D721Med (cell line): ENCODE measurements around the gene BBIP1.

ENCODE experiments used
- DNase-seq: peaks from one replicate; pipeline ENCODE4 v3.0.0; 2011; ENCODE audit warnings: low spot score; ENCODE audit not compliant: insufficient read length
- FAIRE-seq: peaks from 2 replicates; lab custom pipeline; 2011; peaks lifted over from hg19 to GRCh38; lab: Jason Lieb, UNC
- TF ChIP-seq, protein P1 (sequence below): IDR thresholded peaks from 2 replicates; pipeline ENCODE4 v1.5.1; 2012; ENCODE audit warnings: mild to moderate bottlenecking, control low read depth; ENCODE audit not compliant: insufficient read depth; ENCODE audit errors: missing control alignments

The BBIP1 gene

DNA sequence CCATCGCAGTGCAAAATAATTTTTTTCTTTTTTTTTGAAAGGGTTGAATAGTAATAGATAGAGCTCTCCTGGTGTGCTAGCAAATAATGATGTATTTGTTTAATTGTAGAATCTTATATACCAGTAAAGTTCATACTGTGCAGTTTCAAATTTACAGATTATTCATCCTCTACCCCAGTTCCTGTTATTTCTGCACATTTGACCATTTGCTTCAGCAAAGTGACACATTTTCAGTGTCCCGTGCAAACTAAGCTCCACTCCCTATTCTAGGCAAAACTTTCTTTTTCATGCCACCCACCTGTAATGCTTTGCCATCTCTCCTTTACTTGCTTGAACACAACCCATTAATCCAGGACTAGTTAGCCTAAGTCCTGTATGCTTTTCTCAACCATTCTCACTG, 43.5 kb upstream of the BBIP1 start:
- DNase-seq (no peak), FAIRE-seq (no peak)
- TF ChIP-seq, protein P1, sequence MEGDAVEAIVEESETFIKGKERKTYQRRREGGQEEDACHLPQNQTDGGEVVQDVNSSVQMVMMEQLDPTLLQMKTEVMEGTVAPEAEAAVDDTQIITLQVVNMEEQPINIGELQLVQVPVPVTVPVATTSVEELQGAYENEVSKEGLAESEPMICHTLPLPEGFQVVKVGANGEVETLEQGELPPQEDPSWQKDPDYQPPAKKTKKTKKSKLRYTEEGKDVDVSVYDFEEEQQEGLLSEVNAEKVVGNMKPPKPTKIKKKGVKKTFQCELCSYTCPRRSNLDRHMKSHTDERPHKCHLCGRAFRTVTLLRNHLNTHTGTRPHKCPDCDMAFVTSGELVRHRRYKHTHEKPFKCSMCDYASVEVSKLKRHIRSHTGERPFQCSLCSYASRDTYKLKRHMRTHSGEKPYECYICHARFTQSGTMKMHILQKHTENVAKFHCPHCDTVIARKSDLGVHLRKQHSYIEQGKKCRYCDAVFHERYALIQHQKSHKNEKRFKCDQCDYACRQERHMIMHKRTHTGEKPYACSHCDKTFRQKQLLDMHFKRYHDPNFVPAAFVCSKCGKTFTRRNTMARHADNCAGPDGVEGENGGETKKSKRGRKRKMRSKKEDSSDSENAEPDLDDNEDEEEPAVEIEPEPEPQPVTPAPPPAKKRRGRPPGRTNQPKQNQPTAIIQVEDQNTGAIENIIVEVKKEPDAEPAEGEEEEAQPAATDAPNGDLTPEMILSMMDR, result no peak

DNA sequence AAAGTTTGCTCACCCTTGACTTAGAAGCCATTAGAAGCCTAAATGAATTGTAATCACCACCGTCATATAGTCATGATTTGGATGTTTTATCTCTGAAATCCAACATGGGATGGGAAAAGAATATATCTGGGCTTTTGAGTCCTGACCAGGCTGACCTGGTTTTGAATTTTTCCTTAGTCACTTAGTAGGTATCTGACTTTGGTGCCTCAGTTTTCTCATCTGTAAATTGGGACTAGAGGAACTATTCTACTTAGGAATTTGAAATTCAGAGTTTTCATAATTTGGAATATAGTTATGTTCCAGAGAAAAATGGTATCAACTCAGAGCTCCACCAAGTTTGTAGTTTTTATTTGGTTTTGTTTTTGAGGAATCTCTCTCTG, 41.3 kb upstream of the BBIP1 start:
- DNase-seq, result no peak
- no peak for FAIRE-seq
- TF ChIP-seq, protein P1, result no peak

DNA sequence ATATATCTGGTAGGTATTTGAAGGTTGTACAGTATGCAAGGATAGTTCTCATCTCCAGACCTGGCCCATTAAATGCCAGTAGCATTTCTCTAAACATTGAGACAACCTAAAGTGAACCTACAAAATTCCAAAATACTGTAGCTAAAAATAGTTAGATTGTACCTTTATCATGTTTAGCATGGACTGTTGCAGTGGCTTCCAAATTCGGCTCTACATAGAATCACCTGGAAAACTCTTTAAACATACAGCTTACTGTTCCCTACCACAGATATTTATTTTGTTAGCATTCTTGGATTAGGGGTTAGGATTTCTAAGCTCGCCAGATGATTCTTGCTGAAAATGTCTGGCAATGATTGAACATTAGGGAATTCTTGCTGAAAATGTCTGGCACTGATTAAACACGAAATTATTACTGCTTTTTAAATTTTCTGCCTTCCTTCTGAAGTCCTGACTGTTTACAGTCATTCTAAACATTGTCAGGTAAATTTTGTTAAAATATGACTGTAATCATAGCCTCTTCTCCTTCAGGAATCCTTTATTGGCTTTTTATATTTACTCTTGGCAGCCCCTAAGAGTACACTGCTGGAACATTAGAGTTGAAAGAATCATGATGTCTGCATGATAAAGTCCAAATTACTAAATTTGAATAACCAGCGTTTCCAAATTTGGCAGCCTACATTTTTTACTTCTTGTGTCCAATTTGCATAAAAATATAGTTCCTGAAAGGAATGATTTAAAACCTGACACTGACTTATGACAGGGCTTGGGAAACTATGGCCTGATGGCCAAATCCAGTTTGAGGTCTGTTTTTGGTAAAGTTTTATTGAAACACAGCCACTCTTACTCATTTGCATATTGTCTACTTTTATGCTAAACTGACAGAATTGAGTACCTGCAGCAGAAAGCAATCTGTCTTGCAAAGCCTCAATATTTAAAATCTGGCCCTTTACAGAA, 40.7 kb upstream of the BBIP1 start:
- DNase-seq, result no peak
- TF ChIP-seq, protein P1, result no peak
- FAIRE-seq, result no peak

DNA sequence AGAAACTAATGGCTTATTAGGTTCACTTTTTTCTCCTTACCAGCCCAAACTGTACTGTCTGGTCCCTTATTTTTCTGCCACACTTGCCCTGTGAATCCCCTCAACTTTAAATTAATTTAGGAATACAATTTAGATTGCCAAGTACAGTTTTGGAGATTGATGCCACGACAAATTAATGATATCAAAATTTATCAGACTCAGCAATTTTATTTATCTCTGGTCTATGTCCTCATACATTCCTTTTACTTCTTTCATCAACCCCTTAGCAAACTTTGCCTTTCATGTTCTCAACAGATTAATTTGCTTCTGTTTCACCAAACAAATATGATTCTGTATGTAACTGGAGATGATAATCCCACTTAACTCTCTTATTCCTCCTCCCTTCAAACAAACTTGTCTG, 38.6 kb upstream of the BBIP1 start:
- FAIRE-seq, result no peak
- DNase-seq, result no peak
- TF ChIP-seq, protein P1, result no peak

DNA sequence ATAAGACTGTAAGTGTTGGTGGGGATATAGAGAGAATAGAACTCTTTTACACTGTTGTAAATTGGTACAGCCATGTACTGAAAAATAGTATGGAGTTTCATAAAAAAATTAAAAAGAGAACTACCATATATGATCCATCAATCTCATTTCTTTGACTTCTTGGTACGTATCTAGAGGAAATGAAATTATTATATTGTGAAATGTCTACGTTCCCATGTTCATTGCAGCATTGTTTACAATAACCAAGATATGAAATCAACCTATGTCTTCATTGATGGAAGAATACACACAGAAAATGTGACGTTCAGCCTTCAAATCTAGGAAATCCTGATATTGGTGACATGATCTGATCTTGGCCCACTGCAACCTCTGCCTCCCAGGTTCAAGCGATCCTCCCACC, 32.4 kb upstream of the BBIP1 start:
- TF ChIP-seq, protein P1, result no peak
- DNase-seq (no peak), FAIRE-seq (no peak)

DNA sequence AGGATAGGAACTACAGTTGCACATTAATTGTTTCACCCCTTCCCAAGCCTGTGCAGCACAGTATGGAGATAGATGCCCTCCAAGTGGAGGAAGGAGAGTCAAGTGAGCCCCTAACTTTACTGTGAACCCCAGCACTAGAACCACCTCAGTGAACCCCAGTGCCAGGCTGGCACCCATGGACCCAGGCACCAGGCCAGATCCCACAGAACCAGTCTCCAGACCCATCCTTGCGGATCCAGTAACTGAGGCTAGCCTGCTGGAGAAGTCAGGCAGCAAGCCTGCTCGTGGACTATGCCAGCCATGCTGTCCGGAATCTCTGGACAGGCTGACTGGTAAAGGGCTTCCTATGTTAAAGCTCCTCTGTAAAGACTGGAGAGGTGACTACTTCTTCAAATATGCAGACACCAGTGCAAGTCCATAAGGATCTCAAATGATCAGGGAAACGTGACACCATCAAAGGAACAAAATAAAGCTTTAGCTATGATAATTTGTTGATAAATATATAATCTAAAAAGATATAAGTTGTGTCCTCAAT, 28.1 kb upstream of the BBIP1 start:
- DNase-seq (no peak), FAIRE-seq (no peak)
- TF ChIP-seq, protein P1, result no peak

DNA sequence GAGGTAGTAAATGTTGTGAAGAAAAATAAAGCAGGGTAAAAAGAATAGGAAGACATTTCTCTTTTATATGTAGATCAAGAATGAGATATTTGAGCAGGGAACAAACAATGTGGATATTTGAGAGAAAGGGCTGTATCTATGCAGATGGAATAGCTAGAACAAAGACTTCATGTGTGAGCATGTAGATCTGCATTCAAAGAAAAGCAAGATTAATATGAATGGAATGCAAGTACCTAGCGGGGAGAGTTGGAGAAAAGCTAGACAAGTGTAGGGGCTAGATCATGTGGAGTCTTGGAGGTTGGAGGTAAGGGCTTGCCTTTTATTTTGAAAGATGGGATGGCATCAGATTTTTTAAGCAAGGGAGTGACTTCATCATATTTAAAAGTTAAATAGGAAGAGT, 27.5 kb upstream of the BBIP1 start:
- FAIRE-seq (no peak), DNase-seq (no peak)
- TF ChIP-seq, protein P1, result no peak
